Brain microvascular endothelial cell (primary cell): ENCODE measurements around the gene CCDC8.

Source experiments
- DNase-seq: peaks from one replicate; pipeline ENCODE4 v3.0.0-alpha.2; 2020
- H3K27ac ChIP-seq: fragments of 250-450 bp; sonication (Bioruptor Pico); 2 replicates; pipeline ENCODE4 v1.5.1; 2020; ENCODE audit warnings: mild to moderate bottlenecking, moderate library complexity
- H3K27me3 ChIP-seq: fragments of 250-450 bp; sonication (Bioruptor Pico); replicated peaks from 2 replicates; pipeline ENCODE4 v1.5.1; 2020; ENCODE audit warnings: mild to moderate bottlenecking
- H3K36me3 ChIP-seq: fragments of 250-450 bp; sonication (Bioruptor Pico); replicated peaks from 2 replicates; pipeline ENCODE4 v1.5.1; 2020; ENCODE audit warnings: mild to moderate bottlenecking
- H3K4me3 ChIP-seq: 2 replicates; pipeline ENCODE4 v1.5.1; 2011; ENCODE audit warnings: low read depth, mild to moderate bottlenecking, control low read depth, low read length, moderate library complexity
- in situ Hi-C: cut with HindIII; loops from 2 replicates; pipeline ENCODE4 v1.10.0; 2017; ENCODE audit warnings: low sequenced_read_pairs, low pct_ligation_motif_present
- TF ChIP-seq, protein P1 (sequence below): IDR thresholded peaks from 2 replicates; pipeline ENCODE4 v1.5.1; 2011; ENCODE audit warnings: low read depth, mild to moderate bottlenecking, moderate library complexity, low read length, control low read depth, inconsistent platforms; ENCODE audit errors: missing control alignments

CCDC8 gene

DNA sequence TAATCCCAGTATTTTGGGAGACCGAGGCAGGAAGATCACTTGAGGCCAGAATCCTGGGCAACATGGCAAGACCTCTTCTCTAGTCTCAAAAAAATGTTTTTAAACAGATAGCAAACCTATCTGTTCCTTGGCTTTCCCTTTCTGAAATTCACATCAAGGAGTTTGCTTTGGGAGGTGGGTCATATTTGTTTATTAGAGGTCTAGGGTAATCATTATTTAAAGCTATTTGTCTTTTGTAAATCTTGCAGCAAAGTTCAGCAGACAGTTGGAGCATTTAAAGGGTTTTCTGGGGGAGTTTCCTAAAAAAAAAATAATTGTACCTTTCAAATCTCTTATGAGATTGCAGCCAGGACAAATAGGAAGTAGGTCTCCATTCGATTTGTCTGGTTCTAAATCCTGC lies 49.0 kb downstream of the CCDC8 start:
- TF ChIP-seq, protein P1, sequence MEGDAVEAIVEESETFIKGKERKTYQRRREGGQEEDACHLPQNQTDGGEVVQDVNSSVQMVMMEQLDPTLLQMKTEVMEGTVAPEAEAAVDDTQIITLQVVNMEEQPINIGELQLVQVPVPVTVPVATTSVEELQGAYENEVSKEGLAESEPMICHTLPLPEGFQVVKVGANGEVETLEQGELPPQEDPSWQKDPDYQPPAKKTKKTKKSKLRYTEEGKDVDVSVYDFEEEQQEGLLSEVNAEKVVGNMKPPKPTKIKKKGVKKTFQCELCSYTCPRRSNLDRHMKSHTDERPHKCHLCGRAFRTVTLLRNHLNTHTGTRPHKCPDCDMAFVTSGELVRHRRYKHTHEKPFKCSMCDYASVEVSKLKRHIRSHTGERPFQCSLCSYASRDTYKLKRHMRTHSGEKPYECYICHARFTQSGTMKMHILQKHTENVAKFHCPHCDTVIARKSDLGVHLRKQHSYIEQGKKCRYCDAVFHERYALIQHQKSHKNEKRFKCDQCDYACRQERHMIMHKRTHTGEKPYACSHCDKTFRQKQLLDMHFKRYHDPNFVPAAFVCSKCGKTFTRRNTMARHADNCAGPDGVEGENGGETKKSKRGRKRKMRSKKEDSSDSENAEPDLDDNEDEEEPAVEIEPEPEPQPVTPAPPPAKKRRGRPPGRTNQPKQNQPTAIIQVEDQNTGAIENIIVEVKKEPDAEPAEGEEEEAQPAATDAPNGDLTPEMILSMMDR = no peak
- Histone ChIP-seq H3K36me3 (peaks cover 10% of the 10 kb centered on the region), H3K27ac (no peak overlapping the region), H3K27me3 (no peaks in the 10 kb centered on the region), H3K4me3 (no peak overlapping the region)
- no peak for DNase-seq
- in situ Hi-C loops = no loop called here

DNA sequence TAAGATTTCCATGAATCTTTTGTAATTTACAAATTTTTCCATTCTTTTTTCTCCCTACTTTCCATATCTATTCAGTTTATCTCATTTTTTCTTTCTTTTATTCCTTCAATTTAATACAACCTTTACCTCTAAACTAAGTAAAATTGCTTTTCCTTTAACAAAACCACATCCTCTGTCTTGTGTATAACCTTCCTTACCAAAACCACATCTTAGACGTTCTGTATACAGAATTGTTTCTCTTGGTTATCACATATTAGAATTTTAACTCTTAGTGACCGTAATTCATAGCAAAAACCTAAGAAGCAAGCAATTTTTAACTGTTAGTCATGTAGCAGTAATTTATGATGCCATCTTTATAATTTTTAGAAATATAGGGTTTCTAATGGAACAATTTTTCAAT lies 51.4 kb downstream of the CCDC8 start:
- Histone ChIP-seq H3K36me3 (peaks cover 13% of the 10 kb centered on the region), H3K4me3 (no peak overlapping the region), H3K27me3 (no peaks in the 10 kb centered on the region), H3K27ac (no peak overlapping the region)
- no peak for DNase-seq
- in situ Hi-C loops = no loop called here
- TF ChIP-seq, protein P1 = no peak
